ENCODE results near the gene KCTD20.

The KCTD20 gene

DNA sequence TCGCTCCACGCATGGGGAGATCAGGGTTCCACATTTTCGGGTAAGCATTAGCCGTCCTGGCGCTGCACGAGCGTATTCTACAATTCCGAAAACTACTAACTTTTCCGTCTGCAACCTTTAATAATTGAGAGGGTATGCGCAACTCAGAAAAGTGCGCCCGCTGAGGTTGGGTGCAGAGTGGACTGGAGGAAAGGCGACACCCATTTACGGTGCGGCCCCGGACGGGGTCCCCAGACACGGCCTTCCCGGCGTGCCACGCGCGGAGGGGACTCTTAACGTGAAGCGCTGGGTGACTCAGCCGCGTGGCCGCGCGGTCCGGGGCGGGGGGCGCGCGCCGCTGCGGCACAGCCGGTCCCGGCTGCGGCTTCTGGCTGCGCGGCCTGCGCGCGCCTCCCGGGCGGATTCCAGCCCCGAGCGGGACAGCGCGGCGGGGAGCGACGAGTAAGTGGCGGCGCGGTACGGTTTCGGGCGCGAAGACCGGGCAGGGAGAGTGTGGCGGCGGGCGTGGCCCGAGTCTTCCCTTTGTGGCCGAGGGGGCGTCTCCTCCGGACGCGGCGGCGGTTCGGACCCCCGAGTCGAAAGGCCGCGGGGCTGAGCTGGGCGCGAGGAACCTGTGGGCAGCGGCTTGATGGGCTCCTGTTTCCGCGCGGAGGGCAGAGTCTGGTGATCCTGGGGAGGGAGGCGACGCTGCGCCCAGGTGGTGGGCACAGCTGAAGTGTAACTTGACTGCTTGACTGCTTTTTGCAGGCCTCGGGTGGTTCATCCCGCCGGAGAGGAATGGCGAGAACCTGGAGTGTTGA, at the start of gene KCTD20, which contains the start of gene PXT1 (continued):
- TF ChIP-seq, protein P1, sequence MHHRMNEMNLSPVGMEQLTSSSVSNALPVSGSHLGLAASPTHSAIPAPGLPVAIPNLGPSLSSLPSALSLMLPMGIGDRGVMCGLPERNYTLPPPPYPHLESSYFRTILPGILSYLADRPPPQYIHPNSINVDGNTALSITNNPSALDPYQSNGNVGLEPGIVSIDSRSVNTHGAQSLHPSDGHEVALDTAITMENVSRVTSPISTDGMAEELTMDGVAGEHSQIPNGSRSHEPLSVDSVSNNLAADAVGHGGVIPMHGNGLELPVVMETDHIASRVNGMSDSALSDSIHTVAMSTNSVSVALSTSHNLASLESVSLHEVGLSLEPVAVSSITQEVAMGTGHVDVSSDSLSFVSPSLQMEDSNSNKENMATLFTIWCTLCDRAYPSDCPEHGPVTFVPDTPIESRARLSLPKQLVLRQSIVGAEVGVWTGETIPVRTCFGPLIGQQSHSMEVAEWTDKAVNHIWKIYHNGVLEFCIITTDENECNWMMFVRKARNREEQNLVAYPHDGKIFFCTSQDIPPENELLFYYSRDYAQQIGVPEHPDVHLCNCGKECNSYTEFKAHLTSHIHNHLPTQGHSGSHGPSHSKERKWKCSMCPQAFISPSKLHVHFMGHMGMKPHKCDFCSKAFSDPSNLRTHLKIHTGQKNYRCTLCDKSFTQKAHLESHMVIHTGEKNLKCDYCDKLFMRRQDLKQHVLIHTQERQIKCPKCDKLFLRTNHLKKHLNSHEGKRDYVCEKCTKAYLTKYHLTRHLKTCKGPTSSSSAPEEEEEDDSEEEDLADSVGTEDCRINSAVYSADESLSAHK (tag by site-specific recombination; IDR thresholded peaks at IDR 0.05), result peak; percentile 77
- TF ChIP-seq ZNF138 (tag by site-specific recombination; IDR thresholded peaks at IDR 0.05; ENCODE audit: borderline replicate concordance) (no peak), ZNF266 (tag by site-specific recombination; IDR thresholded peaks at IDR 0.05; ENCODE audit: low read depth) (no peak), ZFP69B (tag by site-specific recombination; IDR thresholded peaks at IDR 0.05) (no peak; the same call in 1 of the 2 replicates), ZNF341 (tag by site-specific recombination; IDR thresholded peaks at IDR 0.05; ENCODE audit: low read depth) (peak; percentile 99), MYNN (tag by site-specific recombination; IDR thresholded peaks at IDR 0.05; ENCODE audit: borderline replicate concordance) (peak; percentile 100), ZNF677 (tag by site-specific recombination; IDR thresholded peaks at IDR 0.05) (peak; percentile 61), ZNF785 (tag by site-specific recombination; IDR thresholded peaks at IDR 0.05) (0 out of 2 replicates have a peak, but pooled peaks have one; percentile 71), ZNF133 (tag by site-specific recombination; IDR thresholded peaks at IDR 0.05) (no peak), ZNF544 (tag by site-specific recombination; IDR thresholded peaks at IDR 0.05) (no peak), ZNF274 (IDR thresholded peaks at IDR 0.05; ENCODE audit: low read length) (no peak), ZNF274 (tag by site-specific recombination; IDR thresholded peaks at IDR 0.05; ENCODE audit: borderline replicate concordance) (no peak), ZNF24 (tag by site-specific recombination; IDR thresholded peaks at IDR 0.05) (peak; percentile 15; the same call in 1 of the 2 replicates), ZNF248 (tag by site-specific recombination; IDR thresholded peaks at IDR 0.05) (no peak), ZNF560 (tag by site-specific recombination; IDR thresholded peaks at IDR 0.05; ENCODE audit: borderline replicate concordance) (no peak), ZNF335 (tag by site-specific recombination; conservative IDR thresholded peaks at IDR 0.05) (peak; percentile 78; the same call in 1 of the 2 replicates), ZNF600 (tag by site-specific recombination; IDR thresholded peaks at IDR 0.05) (peak; percentile 83), ZNF292 (tag by site-specific recombination; IDR thresholded peaks at IDR 0.05; ENCODE audit: borderline replicate concordance, low read depth) (no peak), MZF1 (tag by site-specific recombination; IDR thresholded peaks at IDR 0.05; ENCODE audit: borderline replicate concordance) (0 out of 2 replicates have a peak, but pooled peaks have one; percentile 16), ZNF629 (tag by site-specific recombination; IDR thresholded peaks at IDR 0.05) (peak; percentile 43), KLF9 (tag by site-specific recombination; IDR thresholded peaks at IDR 0.05; ENCODE audit: low read depth) (peak; percentile 81), ZNF202 (tag by site-specific recombination; IDR thresholded peaks at IDR 0.05; ENCODE audit: borderline replicate concordance) (no peak), ZXDB (tag by site-specific recombination; IDR thresholded peaks at IDR 0.05) (peak; percentile 47)
- TF ChIP-seq, protein P2, sequence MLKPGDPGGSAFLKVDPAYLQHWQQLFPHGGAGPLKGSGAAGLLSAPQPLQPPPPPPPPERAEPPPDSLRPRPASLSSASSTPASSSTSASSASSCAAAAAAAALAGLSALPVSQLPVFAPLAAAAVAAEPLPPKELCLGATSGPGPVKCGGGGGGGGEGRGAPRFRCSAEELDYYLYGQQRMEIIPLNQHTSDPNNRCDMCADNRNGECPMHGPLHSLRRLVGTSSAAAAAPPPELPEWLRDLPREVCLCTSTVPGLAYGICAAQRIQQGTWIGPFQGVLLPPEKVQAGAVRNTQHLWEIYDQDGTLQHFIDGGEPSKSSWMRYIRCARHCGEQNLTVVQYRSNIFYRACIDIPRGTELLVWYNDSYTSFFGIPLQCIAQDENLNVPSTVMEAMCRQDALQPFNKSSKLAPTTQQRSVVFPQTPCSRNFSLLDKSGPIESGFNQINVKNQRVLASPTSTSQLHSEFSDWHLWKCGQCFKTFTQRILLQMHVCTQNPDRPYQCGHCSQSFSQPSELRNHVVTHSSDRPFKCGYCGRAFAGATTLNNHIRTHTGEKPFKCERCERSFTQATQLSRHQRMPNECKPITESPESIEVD (tag by site-specific recombination; IDR thresholded peaks at IDR 0.05), result no peak
- TF ChIP-seq, protein P3, sequence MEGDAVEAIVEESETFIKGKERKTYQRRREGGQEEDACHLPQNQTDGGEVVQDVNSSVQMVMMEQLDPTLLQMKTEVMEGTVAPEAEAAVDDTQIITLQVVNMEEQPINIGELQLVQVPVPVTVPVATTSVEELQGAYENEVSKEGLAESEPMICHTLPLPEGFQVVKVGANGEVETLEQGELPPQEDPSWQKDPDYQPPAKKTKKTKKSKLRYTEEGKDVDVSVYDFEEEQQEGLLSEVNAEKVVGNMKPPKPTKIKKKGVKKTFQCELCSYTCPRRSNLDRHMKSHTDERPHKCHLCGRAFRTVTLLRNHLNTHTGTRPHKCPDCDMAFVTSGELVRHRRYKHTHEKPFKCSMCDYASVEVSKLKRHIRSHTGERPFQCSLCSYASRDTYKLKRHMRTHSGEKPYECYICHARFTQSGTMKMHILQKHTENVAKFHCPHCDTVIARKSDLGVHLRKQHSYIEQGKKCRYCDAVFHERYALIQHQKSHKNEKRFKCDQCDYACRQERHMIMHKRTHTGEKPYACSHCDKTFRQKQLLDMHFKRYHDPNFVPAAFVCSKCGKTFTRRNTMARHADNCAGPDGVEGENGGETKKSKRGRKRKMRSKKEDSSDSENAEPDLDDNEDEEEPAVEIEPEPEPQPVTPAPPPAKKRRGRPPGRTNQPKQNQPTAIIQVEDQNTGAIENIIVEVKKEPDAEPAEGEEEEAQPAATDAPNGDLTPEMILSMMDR (tag by site-specific recombination; IDR thresholded peaks at IDR 0.05), result 0 out of 2 replicates have a peak, but pooled peaks have one; percentile 7
- TF ChIP-seq, protein P4, sequence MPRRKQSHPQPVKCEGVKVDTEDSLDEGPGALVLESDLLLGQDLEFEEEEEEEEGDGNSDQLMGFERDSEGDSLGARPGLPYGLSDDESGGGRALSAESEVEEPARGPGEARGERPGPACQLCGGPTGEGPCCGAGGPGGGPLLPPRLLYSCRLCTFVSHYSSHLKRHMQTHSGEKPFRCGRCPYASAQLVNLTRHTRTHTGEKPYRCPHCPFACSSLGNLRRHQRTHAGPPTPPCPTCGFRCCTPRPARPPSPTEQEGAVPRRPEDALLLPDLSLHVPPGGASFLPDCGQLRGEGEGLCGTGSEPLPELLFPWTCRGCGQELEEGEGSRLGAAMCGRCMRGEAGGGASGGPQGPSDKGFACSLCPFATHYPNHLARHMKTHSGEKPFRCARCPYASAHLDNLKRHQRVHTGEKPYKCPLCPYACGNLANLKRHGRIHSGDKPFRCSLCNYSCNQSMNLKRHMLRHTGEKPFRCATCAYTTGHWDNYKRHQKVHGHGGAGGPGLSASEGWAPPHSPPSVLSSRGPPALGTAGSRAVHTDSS (tag by site-specific recombination; IDR thresholded peaks at IDR 0.05), result no peak; the same call in 1 of the 2 replicates
- TF ChIP-seq, protein P5, sequence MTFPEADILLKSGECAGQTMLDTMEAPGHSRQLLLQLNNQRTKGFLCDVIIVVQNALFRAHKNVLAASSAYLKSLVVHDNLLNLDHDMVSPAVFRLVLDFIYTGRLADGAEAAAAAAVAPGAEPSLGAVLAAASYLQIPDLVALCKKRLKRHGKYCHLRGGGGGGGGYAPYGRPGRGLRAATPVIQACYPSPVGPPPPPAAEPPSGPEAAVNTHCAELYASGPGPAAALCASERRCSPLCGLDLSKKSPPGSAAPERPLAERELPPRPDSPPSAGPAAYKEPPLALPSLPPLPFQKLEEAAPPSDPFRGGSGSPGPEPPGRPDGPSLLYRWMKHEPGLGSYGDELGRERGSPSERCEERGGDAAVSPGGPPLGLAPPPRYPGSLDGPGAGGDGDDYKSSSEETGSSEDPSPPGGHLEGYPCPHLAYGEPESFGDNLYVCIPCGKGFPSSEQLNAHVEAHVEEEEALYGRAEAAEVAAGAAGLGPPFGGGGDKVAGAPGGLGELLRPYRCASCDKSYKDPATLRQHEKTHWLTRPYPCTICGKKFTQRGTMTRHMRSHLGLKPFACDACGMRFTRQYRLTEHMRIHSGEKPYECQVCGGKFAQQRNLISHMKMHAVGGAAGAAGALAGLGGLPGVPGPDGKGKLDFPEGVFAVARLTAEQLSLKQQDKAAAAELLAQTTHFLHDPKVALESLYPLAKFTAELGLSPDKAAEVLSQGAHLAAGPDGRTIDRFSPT (tag by site-specific recombination; IDR thresholded peaks at IDR 0.05), result peak; percentile 53
- TF ChIP-seq, protein P6, sequence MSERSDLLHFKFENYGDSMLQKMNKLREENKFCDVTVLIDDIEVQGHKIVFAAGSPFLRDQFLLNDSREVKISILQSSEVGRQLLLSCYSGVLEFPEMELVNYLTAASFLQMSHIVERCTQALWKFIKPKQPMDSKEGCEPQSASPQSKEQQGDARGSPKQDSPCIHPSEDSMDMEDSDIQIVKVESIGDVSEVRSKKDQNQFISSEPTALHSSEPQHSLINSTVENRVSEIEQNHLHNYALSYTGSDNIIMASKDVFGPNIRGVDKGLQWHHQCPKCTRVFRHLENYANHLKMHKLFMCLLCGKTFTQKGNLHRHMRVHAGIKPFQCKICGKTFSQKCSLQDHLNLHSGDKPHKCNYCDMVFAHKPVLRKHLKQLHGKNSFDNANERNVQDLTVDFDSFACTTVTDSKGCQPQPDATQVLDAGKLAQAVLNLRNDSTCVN (tag by site-specific recombination; optimal IDR thresholded peaks at IDR 0.05), result peak; percentile 98
